ENCODE data around the gene ALG9.

DNA sequence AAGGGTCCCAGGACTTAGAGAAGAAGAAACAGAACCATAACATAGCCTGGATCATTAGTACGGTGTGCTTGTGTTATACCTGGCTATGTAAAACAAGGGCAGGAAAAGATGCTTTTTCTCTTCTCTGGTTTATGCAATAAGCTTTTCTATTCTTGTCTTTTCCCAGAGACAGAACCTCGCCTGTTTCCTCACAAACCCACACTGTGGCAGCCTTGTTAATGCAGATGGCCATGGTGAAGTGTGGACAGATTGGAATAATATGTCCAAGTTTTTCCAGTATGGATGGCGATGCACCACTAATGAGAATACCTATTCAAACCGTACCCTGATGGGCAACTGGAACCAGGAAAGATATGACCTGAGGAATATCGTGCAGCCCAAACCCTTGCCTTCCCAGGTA, 10.8 kb upstream of the ALG9 start:
- TF ChIP-seq, protein P1, sequence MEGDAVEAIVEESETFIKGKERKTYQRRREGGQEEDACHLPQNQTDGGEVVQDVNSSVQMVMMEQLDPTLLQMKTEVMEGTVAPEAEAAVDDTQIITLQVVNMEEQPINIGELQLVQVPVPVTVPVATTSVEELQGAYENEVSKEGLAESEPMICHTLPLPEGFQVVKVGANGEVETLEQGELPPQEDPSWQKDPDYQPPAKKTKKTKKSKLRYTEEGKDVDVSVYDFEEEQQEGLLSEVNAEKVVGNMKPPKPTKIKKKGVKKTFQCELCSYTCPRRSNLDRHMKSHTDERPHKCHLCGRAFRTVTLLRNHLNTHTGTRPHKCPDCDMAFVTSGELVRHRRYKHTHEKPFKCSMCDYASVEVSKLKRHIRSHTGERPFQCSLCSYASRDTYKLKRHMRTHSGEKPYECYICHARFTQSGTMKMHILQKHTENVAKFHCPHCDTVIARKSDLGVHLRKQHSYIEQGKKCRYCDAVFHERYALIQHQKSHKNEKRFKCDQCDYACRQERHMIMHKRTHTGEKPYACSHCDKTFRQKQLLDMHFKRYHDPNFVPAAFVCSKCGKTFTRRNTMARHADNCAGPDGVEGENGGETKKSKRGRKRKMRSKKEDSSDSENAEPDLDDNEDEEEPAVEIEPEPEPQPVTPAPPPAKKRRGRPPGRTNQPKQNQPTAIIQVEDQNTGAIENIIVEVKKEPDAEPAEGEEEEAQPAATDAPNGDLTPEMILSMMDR (conservative IDR thresholded peaks at IDR 0.05): no peak
- TF ChIP-seq ZFX (IDR thresholded peaks at IDR 0.05): no peak

Data from C4-2B (cell line).